Heart right ventricle (tissue), 16 donors: ENCODE data around the gene PDZD4. TPM values are rescaled to one million over a fixed set of nuclear protein-coding genes. Genes with fewer than 3 reads are reported as not detected.

Experiments
- ATAC-seq, 8 donors: fragments of 200-7000 bp; cut with Tn5 transposase; one replicate each; pipeline ENCODE4 v1.9.1; 2020; ENCODE audit warnings: mild to moderate bottlenecking in 8 of 8, moderate library complexity in 8 of 8, moderate number of reproducible peaks in 1 of 8
- DNase-seq, 2 donors: peaks; one replicate each; pipeline ENCODE4 v3.0.0-alpha.2; 2020
- H3K27ac ChIP-seq, 10 donors: fragments of 200-600 bp; sonication (generic) in 2 of 10; one replicate each; pipeline versions ENCODE4 v1.5.0 to v1.8.0; 2020 to 2022; ENCODE audit warnings: mild to moderate bottlenecking in 3 of 10
- H3K27me3 ChIP-seq, 7 donors: fragments of 200-600 bp; one replicate each; pipeline ENCODE4 v1.8.0; 2021 to 2022; ENCODE audit warnings: mild to moderate bottlenecking in 2 of 7
- H3K36me3 ChIP-seq, 9 donors: fragments of 200-600 bp; sonication (generic) in 1 of 9; one replicate each; pipeline versions ENCODE4 v1.5.0 to v1.8.0; 2020 to 2022; ENCODE audit warnings: mild to moderate bottlenecking in 2 of 9
- H3K4me1 ChIP-seq, 9 donors: fragments of 200-600 bp; sonication (generic) in 1 of 9; one replicate each; pipeline versions ENCODE4 v1.5.0 to v1.8.0; 2020 to 2022; ENCODE audit warnings: mild to moderate bottlenecking in 4 of 9
- H3K4me3 ChIP-seq, 10 donors: fragments of 200-600 bp; sonication (generic) in 2 of 10; one replicate each; pipeline versions ENCODE4 v1.5.0 to v1.8.0; 2020 to 2022; ENCODE audit warnings: mild to moderate bottlenecking in 7 of 10, moderate library complexity in 2 of 10
- H3K9me3 ChIP-seq, 11 donors: fragments of 200-600 bp in 10 of 11; sonication (generic) in 2 of 11; one replicate each; pipeline versions ENCODE4 v1.5.0 to v1.8.0; 2013 to 2022; ENCODE audit warnings: mild to moderate bottlenecking in 2 of 11, control low read depth in 1 of 11, moderate library complexity in 1 of 11
- WGBS, 2 donors: extraction: QIAGEN DNeasy Blood & Tissue Kit; methylation state at CpG; one replicate each; pipeline ENCODE4 v1.1.7; 2013; ENCODE audit warnings: inconsistent platforms in 1 of 2; 5-methylcytosine and 5-hydroxymethylcytosine counted together
- intact Hi-C, 10 donors: fragments of 100-400 bp; cut with DNase I; formaldehyde crosslinking; loops; one replicate each; pipeline versions ENCODE4 v1.11.1 to v1.14.2; 2022
- polyA plus RNA-seq, 2 donors: library from polyadenylated mRNA; stranded (reverse); fragments of 200-250 nt; gene quantifications; one replicate each; pipeline ENCODE4 v1.2.3, GENCODE V29; 2013
- total RNA-seq, 10 donors: library from RNA; stranded (reverse); fragmentation: NEBNext Ultra II Directional in 3 of 10; extraction: Animal tissue kit (Norgen Biotek cat#: 25700) in 3 of 10; gene quantifications; one replicate each; pipeline versions ENCODE4 v1.2.1 to v1.2.4, GENCODE V29; 2021 to 2023
- TF ChIP-seq, protein P1 (sequence below), 9 donors: fragments of 200-600 bp; sonication (generic) in 2 of 9; IDR thresholded peaks; one replicate each; pipeline versions ENCODE4 v1.5.0 to v1.8.0; 2021 to 2022; ENCODE audit warnings: antibody characterized with exemption in 9 of 9, mild to moderate bottlenecking in 5 of 9, moderate library complexity in 1 of 9
- donor health status: Arrhythmogenic right ventricular cardiomyopathy.
- donor health status: ischemic (EF 13 %, LVEDD 7.1; RV severe dilation, severe dysfunction).
- donor health status: healthy with polysubstance abuse.
- donor health status: DM: no; HTN: yes; CAD: no.
- donor health status: DM: no; HTN: no; CAD: no.
- donor health status: ischemic (EF 25% LVEDD 6.9; RV normal size, moderate dysfunction).
- donor health status: ischemic (EF 25% LVEDD 5.7; RV mildly dilated, moderate dysfunction).
- donor health status: healthy.
- donor health status: DM: yes; HTN: yes; CAD: no.
- donor health status: Ischemic cardiomyopathy.
- donor health status: ischemic (EF 35%, LVEDD 5.7; RV mildly dilated, moderate dysfunction).
- donor health status: nonischemic (EF 11% LVEDD 7.7; RV severe dilation, severe dysfunction).
- donor health status: DM: yes; HTN: yes; CAD: no.
- donor health status: PGD.
- donor health status: ischemic (EF 29% LVEDD 5.4; RV normal size, mild dysfunction).
- donor health status: nonischemic (EF 23%, LVEDD 6.1; RV moderate dilation, normal function).

PDZD4 gene
- total and polyA plus RNA-seq, 12 donors, result 1.2 to 4.5 (median 2.3) TPM

DNA sequence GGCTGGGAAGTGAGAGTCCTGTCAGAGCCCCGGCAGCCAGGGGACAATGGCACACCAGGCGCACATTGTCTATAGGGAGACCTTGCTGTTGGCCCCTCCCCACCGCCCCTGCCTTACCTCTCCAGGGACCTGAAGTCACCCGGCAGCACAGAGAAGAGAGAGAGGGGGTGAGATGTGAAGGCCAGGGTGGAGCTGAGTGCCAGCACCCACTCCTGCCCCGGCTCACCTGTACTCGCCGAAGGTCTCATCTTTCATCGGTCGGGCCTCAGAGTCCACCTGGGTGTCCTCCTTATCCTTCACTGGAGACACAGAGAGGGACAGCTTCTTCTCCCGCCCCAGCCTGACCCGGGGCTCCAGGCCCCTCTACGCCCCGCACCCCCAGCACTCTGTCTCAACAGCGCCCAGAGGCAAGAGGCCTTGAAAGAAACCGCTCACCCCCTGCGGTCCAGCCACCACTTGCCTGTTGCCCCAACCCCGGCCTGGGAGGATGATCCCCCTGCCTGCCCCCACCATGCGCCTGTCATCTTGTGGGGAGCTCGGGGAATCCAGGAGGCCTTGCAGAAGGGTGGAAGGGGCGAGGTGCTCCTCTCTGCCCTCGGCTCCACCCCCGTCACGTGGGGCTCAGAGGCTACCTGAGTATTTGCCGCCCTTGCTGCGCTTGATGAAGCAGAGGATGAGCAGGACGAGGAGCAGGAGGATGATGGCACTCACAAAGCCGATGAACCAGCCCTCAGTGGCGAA is 33.1 kb upstream of the PDZD4 start:
- Histone ChIP-seq H3K27ac (no peak overlapping the region), H3K27me3 (peaks cover 0 to 49% (median 0%) of the 10 kb centered on the region in 7 donors), H3K9me3 (no peaks in the 10 kb centered on the region), H3K36me3 (no peaks in the 10 kb centered on the region), H3K4me1 (no peaks in the 10 kb centered on the region), H3K4me3 (no peak overlapping the region)
- 70 to 74% methylated on average over 17 to 28 of the region's 28 CpGs for WGBS, 2 donors
- DNase-seq (no peak), ATAC-seq (no peak)
- TF ChIP-seq, protein P1, sequence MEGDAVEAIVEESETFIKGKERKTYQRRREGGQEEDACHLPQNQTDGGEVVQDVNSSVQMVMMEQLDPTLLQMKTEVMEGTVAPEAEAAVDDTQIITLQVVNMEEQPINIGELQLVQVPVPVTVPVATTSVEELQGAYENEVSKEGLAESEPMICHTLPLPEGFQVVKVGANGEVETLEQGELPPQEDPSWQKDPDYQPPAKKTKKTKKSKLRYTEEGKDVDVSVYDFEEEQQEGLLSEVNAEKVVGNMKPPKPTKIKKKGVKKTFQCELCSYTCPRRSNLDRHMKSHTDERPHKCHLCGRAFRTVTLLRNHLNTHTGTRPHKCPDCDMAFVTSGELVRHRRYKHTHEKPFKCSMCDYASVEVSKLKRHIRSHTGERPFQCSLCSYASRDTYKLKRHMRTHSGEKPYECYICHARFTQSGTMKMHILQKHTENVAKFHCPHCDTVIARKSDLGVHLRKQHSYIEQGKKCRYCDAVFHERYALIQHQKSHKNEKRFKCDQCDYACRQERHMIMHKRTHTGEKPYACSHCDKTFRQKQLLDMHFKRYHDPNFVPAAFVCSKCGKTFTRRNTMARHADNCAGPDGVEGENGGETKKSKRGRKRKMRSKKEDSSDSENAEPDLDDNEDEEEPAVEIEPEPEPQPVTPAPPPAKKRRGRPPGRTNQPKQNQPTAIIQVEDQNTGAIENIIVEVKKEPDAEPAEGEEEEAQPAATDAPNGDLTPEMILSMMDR (IDR thresholded peaks at IDR 0.05), result no peak
- intact Hi-C loops, result no loop called here

DNA sequence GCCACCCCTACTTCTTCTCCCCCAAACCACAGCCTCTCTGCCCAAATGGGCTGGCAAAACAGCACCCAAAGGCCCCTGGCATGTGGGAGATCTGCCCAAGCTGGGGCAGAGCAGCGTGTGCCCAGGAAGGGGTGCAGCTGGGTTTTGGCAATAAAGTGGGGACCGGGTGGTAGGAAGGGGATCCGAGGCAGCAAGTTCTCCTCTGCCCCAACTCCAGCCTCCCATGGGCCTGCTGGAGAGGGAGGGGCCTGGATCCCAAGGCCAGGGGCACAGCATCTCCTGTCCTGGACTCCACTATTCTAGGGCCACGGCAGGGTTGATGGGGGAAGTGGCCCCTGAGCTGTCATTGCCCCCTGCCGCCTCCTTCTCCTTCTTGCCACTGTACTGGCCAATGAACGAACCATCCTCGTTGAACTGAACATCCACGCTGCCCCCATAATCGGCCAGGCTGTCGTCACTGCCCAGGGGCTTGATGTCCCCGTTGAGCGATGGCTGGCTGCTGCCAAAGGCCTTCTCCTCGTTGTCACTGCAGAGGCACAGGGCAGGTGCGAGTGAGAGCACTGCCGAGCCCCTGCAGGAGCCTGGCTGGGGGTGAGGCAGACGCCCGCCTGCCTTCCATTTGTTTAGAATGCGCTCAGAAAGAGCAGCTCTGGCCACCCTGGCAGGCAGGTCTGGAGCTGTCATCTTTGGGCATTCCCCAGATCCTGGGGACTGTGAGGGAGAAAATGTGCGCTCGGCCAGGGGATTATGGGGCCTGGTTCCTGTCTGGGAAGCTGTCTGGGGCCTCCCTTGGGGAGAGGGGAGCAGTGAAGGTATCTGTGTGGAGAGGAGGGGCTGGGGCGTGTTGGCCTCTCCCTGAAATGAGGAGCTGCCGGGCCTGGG is 32.3 kb upstream of the PDZD4 start:
- Histone ChIP-seq H3K27me3 (peaks cover 0 to 58% (median 0%) of the 10 kb centered on the region in 7 donors), H3K36me3 (no peaks in the 10 kb centered on the region), H3K27ac (no peak overlapping the region), H3K4me3 (no peak overlapping the region), H3K9me3 (no peaks in the 10 kb centered on the region), H3K4me1 (no peaks in the 10 kb centered on the region)
- DNase-seq (no peak), ATAC-seq (no peak)
- WGBS, 2 donors, result 35 to 53% methylated on average over 21 to 22 of the region's 22 CpGs
- TF ChIP-seq, protein P1 (IDR thresholded peaks at IDR 0.05), result no peak
- intact Hi-C loops, result no loop called here

DNA sequence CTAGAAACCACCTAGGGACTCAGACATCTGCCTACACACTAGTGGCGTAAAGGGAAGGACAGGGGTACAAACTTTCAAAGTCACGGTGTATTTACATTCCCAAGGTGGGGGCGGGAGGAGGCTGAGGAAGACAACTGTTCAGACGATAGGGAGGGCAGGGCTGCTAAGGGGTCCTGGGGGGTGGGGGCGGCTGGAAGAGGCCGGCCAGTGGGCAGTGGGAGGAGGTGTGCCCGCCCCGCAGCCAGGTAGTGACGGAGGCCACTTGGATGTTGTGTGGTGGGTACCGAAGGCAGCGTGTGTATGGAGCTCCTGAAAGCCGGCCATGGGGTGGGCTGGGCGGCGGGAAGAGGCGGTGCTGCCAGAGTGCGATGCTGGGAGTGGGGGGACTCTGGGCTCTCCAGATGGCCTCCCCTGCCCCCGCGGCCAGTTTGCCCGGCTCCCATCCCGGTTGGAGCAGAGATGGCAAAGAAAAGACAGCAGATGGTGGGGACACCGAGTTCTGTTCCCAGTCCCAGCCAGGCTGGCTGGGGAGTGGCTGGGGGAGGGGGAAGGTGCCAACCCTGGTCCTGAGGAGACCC is 31.5 kb upstream of the PDZD4 start:
- Histone ChIP-seq H3K27ac (no peak overlapping the region), H3K27me3 (peaks cover 0 to 60% (median 0%) of the 10 kb centered on the region in 7 donors), H3K36me3 (no peaks in the 10 kb centered on the region), H3K4me3 (no peak overlapping the region), H3K4me1 (no peaks in the 10 kb centered on the region), H3K9me3 (no peaks in the 10 kb centered on the region)
- DNase-seq (no peak), ATAC-seq (no peak)
- intact Hi-C loops, result no loop called here
- TF ChIP-seq, protein P1 (IDR thresholded peaks at IDR 0.05), result no peak
- 68 to 82% methylated on average over 18 to 21 of the region's 21 CpGs for WGBS, 2 donors

DNA sequence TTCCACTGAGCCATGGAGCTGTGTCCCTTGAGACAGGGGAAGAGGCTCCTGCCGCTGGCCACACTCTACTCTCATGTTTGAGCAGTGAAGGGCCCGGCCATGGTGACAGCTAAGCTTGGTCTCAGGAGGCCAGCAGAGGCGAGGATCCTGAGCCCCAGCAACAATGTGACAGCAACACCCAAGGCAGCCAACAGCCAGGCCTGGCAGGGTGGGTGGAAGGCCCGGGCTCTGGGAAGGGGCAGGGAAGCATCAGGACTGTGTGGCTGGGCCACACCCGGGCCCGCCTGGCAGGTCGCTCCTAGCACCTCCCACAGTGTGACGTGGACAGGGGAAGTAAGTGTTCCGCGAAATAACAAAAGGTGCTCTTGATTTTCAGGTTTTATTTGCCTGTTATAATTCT is 30.8 kb upstream of the PDZD4 start:
- 77 to 85% methylated on average over 8 to 10 of the region's 10 CpGs for WGBS, 2 donors
- no peak for ATAC-seq

More for the DNA sequence above, 30.8 kb upstream of the PDZD4 start:
- TF ChIP-seq, protein P1 (IDR thresholded peaks at IDR 0.05), result no peak
- Histone ChIP-seq H3K9me3 (no peaks in the 10 kb centered on the region), H3K4me1 (no peaks in the 10 kb centered on the region), H3K36me3 (no peaks in the 10 kb centered on the region), H3K27me3 (peaks cover 0 to 62% (median 0%) of the 10 kb centered on the region in 7 donors), H3K27ac (no peak overlapping the region), H3K4me3 (no peak overlapping the region)
- no peak for DNase-seq
- intact Hi-C loops, result no loop called here
